Hematopoietic multipotent progenitor cell treated with erythropoietin and hydrocortisone succinate and interleukin-3 and kit ligand, for 17 days (in vitro differentiated cells): ENCODE data around the gene KLF13.

Experiments
- DNase-seq: peaks from one replicate; pipeline ENCODE4 v3.0.0-alpha.2; 2015; ENCODE audit warnings: low spot score

KLF13 gene

DNA sequence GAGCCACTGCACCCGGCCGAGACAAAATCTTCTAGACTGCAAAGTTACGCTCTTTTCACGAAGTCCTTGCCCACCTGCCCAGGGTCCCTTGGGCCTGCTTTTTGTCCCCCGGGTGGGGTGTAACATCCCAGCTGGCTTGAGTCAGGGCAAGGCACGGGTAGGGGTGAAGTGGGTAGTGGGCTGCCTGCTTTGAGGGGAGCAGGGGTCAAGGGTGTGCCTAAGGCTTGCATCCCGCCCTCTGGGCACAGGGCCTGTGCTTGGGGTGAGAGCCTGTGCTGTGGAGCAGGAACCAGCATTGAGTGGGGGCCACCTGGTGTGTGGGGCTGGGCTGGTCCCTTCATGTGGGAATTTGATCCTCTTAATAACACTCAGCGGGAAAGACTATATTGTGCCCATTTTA, 74.6 kb downstream of the KLF13 start:
- no peak for DNase-seq

DNA sequence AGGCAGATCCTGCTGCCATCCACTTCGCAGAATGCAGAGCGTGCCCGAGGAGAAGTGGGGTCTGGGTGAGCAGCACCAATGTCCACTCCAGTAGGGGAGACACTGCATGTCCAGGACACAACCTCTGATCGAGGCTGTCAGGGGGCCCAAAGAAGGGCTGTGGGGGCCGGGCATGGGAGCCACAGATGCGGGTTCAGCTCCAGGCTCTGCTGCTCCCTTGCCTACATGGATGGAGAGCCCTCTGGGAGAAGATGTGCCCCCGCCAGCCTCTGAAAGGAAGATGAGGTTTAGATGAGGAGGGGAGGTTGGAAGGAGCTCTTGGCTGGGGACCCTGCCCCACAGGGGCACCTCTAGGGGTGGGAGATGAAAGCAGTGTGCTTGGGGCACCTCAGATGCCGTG, 75.4 kb downstream of the KLF13 start:
- DNase-seq, result no peak

GRCh38 chr15:31402511-31403056, 75.9 kb downstream of the KLF13 start:
- no peak for DNase-seq

DNA sequence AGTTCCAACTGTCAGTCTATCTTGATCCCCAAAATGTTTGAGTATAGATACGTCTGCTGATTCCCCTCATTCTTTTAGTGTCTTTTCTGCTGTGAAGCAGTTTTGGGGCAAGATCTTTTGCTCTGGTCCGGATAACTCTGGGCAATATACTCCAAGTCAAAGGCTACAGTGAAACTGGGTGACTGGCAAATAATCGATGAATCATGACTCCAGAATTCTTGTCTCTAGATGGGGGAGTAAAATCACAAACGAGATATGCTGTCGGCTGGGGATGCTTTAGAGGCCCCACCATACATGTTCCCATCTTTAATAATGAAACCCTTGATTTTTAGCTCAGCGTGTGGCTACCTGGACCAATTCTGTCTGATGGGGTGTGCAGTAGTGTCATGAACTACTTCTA, 76.5 kb downstream of the KLF13 start:
- no peak for DNase-seq

- DNase-seq, result no peak
Observed at GRCh38 chr15:31403606-31404005, 77.0 kb downstream of the KLF13 start.

GRCh38 chr15:31404345-31404744, 77.7 kb downstream of the KLF13 start:
- no peak for DNase-seq

GRCh38 chr15:31405200-31405920, 78.7 kb downstream of the KLF13 start:
- no peak for DNase-seq

DNA sequence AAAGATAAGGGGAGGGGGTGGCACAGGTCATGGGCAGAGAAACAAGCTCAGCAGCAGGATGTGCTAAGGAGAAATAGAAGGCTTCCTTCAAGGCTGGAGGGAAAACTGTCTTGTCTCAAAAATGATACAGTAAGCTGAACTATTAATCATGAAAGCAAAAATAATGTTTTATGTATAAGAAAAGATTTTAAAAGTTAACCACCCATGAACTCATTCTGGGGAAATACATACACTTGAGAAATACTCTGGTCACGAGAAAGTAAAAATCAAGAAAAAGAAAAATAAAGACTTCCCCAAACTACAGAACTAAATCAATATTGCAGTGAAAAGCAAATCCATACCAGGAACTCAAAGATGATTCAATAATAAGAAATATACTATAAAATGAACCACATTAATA, 80.7 kb downstream of the KLF13 start:
- DNase-seq, result no peak

DNA sequence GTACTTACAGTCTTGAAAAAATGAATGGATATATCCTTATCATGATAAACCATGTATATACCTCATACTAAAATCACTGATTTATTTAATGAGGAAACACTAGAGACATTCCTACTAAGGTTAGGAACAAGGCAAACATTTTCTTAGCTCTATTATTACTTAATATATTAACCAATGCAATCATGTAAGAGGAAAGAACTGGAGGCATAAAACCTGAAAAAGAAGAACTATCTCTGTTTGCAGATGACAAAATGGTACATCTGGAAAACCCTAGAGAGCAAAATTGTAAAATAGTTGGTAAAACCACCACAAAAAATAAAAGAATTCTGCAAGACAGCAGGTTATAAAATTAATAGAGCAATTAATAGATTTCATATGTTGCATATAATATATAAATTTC, 81.2 kb downstream of the KLF13 start:
- no peak for DNase-seq

- DNase-seq, result no peak
Observed at GRCh38 chr15:31408724-31409123, 82.1 kb downstream of the KLF13 start.

- DNase-seq, result no peak
Observed at GRCh38 chr15:31409171-31409570, 82.5 kb downstream of the KLF13 start.

- DNase-seq, result no peak
Observed at GRCh38 chr15:31412824-31413223, 86.2 kb downstream of the KLF13 start.

GRCh38 chr15:31415201-31415600, 88.6 kb downstream of the KLF13 start:
- no peak for DNase-seq

- no peak for DNase-seq
Observed at GRCh38 chr15:31419820-31420219, 93.2 kb downstream of the KLF13 start.

- DNase-seq, result no peak
Observed at GRCh38 chr15:31427411-31427810, 100.8 kb downstream of the KLF13 start.
